Measurements from ENCODE around the gene PDCD4. TPM values are rescaled to one million over a fixed set of nuclear protein-coding genes. Genes with fewer than 3 reads are reported as not detected.

The PDCD4 gene
- total and polyA plus RNA-seq, 9 of the 15 experiments (the other 6 are each of a cell fraction or from before 2014, with no cell fraction given), result 12.9 to 44.1 (median 33.7) TPM

GRCh38 chr10:110919349-110919931 lies 47.7 kb downstream of the PDCD4 start, which contains the start of gene SHOC2 (continued):
- no peak; the same call in 1 of the 2 replicates for TF ChIP-seq ETS1 (conservative IDR thresholded peaks at IDR 0.05; ENCODE audit: control insufficient read depth, low read depth, low read length)
- peak in 1 of 2 experiments; percentile 62; a peak in 1 of 4 replicates for TF ChIP-seq NONO (IDR thresholded peaks at IDR 0.05; ENCODE audit: low read depth in 2 of 2, low read length in 1 of 2)
- TF ChIP-seq ATF1 (CRISPR knock-in tag; IDR thresholded peaks at IDR 0.05), result no peak
- peak; percentile 61; the same call in 1 of the 2 replicates for TF ChIP-seq ATF1 (tag; IDR thresholded peaks at IDR 0.05)
- no peak for TF ChIP-seq BACH1 (tag; IDR thresholded peaks at IDR 0.05)
- no peak for TF ChIP-seq NUFIP1 (IDR thresholded peaks at IDR 0.05; ENCODE audit: partially characterized antibody)
- TF ChIP-seq ZNF263 (CRISPR knock-in tag; IDR thresholded peaks at IDR 0.05; ENCODE audit: borderline replicate concordance), result peak; percentile 92
- TF ChIP-seq SIN3B (IDR thresholded peaks at IDR 0.05; ENCODE audit: low read depth), result 0 out of 2 replicates have a peak, but pooled peaks have one; percentile 32
- no peak for TF ChIP-seq SRSF7 (optimal IDR thresholded peaks at IDR 0.05; ENCODE audit: low read depth, low read length)
- peak; percentile 51 for TF ChIP-seq HNRNPLL (IDR thresholded peaks at IDR 0.05; ENCODE audit: low read depth, low read length, poor library complexity, severe bottlenecking)
- TF ChIP-seq VEZF1 (CRISPR knock-in tag; IDR thresholded peaks at IDR 0.05), result peak; percentile 85
- peak; percentile 20 for TF ChIP-seq POLR2B (IDR thresholded peaks at IDR 0.05; ENCODE audit: low read depth, partially characterized antibody)
- TF ChIP-seq ZNF766 (CRISPR knock-in tag; conservative IDR thresholded peaks at IDR 0.05), result 0 out of 2 replicates have a peak, but pooled peaks have one; percentile 47
- TF ChIP-seq SMAD4 (CRISPR knock-in tag; conservative IDR thresholded peaks at IDR 0.05), result peak; percentile 61
- TF ChIP-seq MECOM (CRISPR knock-in tag; IDR thresholded peaks at IDR 0.05), result no peak
- TF ChIP-seq RBM34 (IDR thresholded peaks at IDR 0.05; ENCODE audit: borderline replicate concordance, insufficient read depth, low read length), result no peak
- no peak for TF ChIP-seq RFX7 (CRISPR knock-in tag; IDR thresholded peaks at IDR 0.05)
- TF ChIP-seq, protein P1, sequence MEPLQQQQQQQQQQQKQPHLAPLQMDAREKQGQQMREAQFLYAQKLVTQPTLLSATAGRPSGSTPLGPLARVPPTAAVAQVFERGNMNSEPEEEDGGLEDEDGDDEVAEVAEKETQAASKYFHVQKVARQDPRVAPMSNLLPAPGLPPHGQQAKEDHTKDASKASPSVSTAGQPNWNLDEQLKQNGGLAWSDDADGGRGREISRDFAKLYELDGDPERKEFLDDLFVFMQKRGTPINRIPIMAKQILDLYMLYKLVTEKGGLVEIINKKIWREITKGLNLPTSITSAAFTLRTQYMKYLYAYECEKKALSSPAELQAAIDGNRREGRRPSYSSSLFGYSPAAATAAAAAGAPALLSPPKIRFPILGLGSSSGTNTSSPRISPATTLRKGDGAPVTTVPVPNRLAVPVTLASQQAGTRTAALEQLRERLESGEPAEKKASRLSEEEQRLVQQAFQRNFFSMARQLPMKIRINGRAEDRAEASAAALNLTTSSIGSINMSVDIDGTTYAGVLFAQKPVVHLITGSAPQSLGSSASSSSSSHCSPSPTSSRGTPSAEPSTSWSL (CRISPR knock-in tag; IDR thresholded peaks at IDR 0.05; ENCODE audit: borderline replicate concordance), result no peak
- TF ChIP-seq ZBTB7A (IDR thresholded peaks at IDR 0.05; ENCODE audit: borderline replicate concordance, control insufficient read depth, low read depth, low read length), result peak; percentile 46; the same call in 1 of the 2 replicates
- TF ChIP-seq ZBTB8A (IDR thresholded peaks at IDR 0.05; ENCODE audit: partially characterized antibody), result no peak
- peak; percentile 25 for TF ChIP-seq HMGN3 (IDR thresholded peaks at IDR 0.05; ENCODE audit: borderline replicate concordance, extremely low read depth, insufficient read length, low read depth, low read length)
- TF ChIP-seq SMARCA4 (IDR thresholded peaks at IDR 0.05), result no peak
